Measurements from ENCODE around the gene FUT2.

Gene FUT2

DNA sequence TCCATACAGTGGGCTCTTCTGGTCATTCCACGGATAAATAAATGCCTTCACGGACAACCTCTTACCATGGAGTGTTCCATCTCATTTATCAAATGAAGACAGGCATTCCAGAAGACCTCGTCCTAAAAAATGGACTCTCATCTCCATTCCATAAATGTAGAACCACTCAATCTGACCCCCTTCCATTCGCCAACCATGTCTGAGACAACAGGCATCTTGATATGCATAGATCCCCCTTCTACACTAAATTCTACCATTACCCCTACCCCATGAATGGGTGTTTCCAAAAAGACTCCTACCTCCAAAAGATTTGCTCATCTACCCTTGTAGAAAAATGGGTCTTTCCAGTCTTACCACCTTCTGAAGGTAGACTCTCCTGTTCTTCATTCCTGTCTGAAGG lies 35.7 kb downstream of the FUT2 start:
- DNase-seq = no peak

DNA sequence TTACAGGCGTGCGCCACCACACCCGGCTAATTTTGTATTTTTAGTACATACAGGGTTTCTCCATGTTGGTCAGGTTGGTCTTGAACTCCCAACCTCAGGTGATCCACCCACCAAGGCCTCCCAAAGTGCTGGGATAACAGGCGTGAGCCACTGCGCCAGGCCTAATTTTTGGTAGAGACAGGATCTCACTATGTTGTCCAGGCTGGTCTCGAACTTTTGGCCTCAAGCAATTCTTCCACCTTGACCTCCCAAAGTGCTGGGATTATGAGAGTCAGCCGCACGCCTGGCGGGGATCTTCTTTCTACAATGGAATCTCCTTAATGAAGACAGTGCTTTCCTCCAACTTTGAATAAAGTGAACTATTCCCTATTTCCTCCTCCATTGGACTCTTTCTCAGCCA lies 38.9 kb downstream of the FUT2 start:
- no peak for DNase-seq

DNA sequence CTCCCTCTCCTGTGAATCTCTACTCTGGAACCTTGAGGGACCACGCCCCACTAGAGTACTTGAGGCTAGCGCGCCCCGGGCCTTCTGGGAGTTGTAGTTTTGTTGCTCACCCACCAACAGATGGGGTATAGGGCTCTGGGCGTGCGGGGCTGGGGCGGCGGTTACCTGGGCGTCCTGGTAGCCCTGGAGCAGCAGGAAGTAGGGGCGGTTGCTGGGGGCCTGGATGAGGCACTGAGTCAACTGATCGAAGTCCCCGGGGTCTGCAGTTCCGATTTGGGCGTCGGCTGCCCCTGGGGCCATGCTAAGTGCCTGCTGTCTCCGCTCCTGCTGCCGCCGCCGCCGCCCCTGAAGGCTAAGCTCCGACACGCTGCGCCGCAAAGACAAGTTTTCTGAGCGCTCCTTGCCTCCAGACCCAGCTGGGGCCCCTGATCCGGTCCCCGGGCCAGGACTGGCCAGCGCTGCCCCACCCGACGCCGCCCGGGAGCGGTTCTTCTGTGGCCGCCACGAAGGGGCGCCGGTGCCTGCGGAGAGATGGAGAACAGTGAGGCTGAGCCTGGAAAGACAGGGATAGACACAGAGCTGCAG lies 39.4 kb downstream of the FUT2 start:
- DNase-seq = peak; percentile 41

DNA sequence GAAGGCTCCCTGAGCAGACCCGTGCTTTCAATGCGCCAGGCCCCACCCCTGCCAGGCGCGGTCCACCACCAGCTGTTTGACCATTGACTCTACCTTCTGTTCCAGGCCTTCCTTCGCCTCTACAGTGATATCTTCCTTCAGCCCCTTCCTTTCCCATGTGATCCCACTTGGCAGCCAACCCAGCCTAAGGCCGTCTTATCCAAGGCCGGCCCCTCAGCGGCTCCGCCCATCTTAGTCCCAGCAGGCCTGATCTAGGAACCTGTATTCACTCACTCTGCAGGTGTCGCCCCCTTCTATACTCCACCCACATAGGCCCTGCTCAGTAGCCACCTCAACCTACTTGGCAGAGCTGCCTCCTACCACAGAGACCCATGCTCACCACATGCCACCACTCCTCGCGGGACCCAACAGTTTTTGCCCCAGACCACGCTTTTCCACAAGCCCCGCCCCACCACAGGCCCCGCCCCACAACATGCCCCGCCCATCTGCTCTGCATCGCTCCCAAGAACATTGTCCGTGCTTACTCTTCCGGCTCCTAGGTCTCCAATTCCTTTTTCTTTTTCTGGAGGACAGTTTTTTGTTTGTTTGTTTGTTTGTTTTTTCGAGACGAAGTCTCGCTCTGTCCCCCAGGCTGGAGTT lies 41.7 kb downstream of the FUT2 start:
- DNase-seq = no peak

DNA sequence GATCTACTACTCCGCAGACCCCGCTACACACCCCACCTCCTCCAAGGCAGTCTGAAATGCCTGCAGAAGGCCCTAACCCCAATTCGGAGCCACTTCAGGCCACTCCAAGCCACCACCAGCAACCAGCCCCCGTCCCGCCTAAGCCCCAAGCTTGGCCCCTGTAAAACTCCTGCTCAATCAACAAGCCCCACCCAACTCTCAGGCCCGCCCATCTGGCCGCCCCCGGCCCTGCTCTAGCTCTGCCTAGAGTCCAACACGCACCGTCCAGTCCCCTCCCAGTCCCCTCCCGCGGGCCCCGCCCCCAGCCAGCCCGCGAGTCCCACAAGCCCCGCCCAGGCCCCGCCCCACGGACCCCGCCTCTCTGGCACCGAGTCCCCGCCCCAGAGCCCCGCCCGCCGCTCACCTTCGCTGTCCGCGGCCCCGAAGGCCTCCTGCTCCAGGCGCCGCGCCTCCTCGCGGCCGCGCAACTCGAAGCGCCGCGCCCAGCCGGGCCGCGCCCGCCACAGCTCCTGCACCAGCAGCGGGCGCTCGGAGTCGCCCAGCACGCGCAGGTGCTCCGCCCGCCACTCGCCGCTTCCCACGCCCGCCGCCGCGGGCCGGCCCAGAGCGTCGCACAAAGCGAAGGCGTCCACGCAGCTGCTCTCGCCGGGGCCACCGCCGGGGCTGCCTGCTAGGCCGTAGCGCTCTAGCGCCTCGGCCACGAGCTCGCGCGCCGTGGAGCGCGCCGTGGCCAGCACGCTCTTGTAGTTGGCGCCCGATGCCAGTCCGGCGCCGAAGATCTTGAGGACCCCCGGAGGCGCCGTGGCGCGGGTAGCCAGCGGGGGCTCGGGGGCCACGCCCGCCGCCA lies 43.0 kb downstream of the FUT2 start:
- DNase-seq = peak; percentile 87

DNA sequence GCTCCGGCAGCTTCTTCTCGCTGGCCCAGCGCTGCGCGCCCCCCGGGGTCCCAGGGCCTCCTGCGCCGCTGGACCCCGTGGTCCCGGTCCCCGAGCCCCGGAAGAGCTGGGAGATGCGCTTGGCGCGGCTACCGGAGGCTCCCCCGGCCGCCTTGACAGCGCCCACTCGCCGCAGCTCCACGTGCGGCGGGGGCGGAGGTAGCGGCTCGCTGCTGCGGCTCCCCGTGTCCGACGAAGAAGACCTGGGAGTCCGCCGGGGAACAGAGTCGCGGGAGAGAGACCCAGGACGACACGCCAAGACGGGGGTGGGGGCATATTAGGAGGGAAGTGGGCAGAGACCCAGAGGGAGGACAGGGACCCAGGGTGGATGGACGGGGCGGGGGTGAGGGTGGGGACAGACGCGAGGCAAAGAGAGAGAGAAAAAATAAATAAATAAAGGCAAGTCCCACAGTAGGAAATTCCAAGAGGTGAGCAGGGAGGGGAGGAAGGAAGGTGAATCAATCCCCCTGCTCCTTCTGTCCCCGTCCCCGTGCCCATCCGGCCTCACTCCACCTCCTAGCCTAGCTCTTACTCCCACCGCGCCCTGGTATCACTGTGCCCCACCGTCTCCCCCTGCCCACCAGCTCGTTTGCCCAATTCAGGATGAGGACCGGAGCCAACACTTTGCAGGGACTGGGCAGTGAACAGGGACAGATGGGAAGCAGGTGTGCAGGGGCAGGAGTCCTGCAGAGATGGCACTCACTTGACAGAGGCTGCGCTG lies 43.8 kb downstream of the FUT2 start:
- DNase-seq = no peak

DNA sequence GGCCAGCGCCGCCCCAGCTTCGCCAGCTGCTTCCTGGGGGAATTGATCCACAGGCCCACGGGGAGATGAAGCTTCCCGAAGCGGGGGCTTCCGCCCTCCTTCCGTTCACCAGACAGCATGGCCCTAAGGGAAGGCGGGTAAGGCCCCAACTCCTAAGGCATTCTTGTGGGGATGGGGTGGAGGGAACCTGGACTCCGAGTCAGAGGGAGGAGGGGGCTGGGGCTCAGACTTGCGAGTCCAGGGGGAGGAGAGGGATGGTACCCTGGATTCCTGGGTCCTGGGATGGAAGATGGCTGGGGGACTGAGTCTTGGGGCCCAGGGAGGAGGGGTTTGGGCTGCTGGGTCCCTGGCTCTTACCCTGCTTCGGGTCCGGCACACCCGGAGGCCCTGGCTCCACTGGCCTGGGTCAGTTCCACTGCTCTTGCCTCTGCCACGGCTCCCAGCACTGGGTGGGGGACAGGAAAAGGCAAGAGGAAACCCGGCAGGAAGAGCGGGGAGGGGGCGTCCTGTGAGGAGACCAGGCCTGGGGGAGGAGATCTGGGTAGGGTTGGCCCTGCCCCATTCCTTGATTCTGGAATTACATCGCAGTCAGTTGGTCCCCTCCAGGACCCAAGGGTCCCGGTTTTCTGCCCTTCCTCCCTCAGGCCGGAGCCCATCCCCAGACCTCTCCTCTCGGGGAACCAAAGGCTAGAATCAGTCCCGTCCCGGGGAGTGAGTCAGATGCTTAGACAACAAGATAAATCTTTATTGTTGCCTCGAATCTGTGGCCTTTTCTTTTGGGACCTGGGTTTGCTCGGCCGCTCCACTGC lies 44.6 kb downstream of the FUT2 start, which contains the start of gene RASIP1:
Gene RASIP1 (minus strand): TSS at position 447 of the 809 bp plus-strand sequence. CDS start 328 bp downstream, at position 119.
- DNase-seq = no peak

DNA sequence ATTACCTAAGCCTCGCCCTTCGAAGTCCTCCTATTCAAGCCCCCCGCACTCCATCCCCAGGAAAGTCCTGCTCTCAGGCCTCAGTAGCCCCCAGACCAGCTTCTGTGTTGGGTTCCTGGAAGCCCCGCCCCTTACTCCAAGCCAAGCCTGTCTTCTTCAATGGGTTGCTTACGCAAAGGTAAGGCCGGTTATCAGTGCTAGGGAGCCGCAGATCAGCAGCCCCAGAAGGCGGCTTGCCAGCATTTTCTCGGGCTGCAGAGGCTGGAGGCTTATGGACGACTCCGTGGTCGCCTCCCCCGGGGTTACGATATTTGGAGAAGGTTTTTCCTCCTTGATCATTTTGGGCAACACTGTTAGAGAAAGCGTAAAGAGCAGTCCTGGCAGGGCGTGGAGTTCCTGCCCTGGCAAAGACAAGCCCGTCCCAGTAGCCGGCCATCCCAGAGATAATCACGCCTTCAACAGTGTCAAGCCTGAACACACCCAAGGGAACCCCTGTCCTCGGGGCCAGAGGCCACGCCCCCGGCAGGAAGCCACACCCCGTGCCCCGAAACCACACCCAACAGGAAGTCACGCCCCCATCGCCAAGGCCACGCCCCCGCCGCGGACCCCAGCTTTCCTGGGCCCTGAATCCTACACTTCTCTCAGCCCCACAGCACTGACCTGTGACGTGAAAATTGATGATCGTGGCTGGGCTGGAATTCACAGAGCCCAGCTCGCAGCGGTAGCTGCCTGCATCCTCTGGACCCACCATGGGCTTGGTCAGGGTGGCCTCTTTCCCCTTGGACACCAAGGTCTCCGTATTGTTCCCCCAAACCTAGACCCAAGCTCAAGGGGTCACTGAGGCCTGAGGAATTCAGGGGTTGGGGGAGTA lies 45.6 kb downstream of the FUT2 start:
- no peak for DNase-seq

DNA sequence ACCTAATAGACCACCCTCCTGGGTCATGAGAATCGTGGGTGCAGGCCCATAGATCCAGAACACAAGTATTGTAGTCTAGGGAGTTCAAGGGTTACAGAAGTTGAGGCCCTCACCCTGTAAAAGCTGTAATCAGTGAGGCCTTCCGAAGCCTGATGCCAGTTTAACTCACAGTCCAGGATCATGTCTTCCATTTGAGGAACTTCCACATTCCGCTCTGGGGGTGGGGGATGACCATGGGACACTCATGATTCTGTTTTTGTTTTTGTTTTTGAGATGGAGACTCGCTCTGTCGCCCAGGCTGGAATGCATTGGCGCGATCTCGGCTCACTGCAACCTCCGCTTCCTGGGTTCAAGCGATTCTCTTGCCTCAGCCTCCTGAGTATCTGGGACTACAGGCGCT lies 46.3 kb downstream of the FUT2 start:
- no peak for DNase-seq

DNA sequence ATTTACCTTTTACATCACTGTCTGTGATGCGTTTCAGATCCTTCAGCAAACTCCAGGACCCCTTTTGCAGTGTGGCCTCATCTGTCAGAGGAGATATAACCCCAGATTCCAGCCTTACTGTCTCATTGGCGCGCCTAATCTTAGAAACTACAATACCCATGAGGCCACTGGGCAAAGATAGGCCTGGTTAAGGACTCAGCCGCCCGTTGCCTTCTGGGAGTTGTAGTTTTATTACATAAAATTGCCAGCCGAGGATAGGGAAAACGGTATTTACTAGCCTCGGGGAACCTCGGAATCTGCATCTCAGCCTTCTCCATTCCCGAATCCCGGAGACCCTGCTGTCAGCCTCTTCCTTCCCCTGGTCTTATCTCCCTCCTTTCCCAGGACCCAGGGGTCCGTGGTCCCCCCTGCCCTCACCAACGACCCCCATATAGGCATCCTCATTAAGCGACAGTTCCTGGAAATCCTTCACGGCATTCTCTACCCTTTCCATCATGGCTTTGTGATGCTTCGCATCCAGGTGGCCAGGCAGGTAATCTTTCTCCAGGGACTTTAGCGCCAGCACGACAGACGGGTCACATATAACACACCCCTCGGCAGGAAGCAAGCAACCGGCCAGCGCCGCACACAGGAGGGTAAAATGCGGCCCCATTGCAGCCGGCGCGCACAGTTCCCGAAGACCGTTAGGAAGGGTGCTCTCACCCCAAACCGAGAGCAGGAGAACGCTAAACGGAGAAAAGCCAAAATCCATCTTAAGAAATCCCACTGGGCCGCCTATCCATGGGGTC lies 49.6 kb downstream of the FUT2 start:
- DNase-seq = peak; percentile 28

DNA sequence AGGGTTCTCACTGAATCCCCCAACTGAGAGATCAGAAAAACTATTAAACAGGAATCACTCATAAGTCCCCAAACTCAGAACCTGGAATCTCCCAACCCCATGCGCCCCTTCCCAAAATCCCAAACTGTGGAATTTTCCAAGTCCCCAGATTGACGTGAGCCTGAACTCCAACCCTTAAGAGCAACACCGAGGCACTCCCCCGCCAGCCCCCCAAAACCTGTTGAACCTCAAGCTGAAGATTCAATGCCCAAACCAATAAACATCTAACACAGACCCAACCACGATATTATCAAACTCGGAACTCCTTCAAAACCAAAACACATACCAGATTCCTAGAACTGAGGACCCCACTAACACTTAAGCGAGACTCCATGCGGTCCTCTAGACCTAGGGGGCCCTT lies 50.3 kb downstream of the FUT2 start:
- no peak for DNase-seq

DNA sequence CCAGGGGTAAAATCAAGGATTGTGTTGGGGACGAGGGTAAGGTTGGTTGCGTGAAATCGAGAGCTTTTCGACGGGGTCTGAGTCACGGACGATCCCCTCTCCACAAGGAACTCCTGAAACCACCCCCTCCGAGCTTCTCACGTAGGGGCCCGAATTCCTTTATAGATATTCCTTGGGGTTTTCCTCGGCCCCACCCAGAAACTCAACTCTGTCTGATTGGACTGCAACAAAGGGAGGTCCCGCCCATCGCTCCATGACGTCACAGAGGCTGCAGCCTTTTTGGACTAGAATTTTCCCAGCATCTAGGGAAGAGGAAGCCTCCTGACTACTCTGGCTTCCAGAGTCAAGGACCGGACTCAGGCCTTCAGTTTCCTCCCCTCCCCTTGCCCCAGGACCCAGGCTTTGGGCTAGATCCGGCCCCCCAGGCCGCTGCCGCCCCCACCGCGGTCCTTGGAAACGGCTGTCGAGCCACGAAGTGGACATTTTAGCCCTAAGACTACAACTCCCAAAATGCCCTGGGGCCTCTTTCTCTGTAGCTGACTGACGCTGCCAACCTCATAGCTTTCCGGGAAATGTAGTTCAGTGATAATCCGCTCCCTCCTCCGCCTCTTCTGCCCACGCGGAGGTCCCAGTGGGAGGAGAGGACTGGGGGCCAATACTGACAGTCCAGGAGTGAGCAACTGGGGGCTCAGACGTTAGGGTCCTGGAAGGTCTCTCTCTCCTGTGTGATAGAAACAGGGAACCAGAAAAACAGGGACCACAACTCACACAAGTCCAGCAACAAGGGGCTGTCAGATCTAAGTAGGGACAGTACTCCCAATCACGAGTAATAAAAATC lies 51.2 kb downstream of the FUT2 start, which contains the start of gene IZUMO1:
Gene IZUMO1 (minus strand): TSS at position 172 of the 838 bp plus-strand sequence. CDS start 1,050 bp downstream, outside the sequence.
- DNase-seq = no peak

DNA sequence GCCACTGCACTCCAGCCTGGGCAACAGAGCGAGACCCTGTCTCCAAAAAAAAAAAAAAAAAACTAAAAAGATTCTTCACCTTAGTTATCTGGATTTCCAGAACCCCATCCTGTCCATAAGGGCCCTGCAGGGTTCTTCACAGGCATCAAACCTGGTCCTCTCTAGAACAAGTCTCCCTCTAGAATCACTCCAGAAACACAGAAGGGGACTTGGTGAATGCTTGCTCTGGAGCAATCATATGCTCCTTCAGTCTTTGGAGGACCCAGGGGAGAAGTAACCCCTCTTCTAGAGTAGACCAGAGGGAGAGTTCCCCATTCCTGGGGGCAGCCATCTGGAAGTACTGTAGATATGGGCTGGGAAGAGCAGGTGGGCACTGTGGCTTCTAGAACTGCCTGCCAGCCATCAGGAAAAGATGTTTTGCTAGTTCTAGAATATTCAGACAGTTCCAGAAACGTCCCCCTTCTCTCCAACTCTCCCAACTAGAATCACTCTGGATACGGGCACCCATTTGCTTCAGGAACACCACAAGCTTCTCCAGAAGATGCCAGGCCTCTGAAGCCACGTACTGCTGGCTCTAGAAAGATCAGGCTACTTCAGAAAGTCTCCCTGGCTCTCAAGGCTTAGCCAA lies 53.9 kb downstream of the FUT2 start:
- no peak for DNase-seq

DNA sequence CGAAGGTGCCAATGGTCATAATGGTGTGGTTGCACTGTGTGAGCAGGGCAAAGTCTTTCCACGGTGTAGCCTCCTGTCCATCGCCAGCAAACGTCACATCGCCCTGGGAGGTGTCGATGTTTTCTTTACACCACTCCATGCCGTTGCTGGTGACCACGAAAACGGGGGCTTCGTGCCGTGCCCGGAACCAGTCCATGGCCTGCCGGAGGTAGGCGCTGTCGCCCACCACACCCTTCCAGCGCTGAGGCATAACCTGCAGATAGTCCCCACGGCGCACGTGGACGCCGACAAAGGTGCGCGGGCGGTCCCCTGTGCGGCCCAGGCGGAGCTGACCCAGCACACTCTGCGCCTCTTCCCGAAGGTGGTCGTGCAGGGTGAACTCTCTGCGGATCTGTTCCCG lies 54.6 kb downstream of the FUT2 start:
- DNase-seq = no peak

DNA sequence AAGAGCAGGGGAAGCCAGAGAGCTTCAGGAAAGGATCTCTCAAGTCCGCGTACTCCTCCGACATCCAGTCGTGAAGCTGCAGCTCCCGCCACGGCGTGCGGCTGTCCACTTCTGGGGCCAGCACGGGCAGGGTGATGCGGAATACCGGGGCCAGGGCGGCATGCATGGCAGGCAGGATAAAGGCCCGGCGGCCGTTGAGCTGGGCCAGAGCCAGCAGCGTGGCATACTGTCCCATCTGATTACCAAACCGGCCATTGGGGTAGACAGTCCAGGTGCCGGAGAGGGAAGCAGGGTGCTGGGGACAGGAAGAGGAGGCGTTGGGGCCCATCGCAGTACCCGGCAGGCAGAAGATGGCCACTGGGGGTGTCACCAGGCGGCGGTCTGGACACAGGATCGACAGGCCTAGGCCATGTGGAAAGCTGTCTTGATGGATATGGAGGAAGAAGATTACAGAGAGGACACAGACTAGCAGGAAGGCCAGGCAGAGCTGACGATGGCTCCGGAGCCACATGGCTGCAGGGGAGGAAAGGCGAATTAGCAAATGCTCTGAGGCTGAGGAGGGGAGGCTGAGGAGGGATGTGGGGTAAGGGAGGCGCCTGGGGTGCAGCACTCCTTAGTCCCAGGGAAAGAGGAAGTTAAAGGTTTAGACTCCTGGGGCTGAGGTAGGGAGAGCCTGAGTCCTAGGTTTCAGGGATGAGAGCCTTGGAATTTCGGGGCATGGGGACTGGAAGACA lies 55.2 kb downstream of the FUT2 start:
- DNase-seq = no peak

DNA sequence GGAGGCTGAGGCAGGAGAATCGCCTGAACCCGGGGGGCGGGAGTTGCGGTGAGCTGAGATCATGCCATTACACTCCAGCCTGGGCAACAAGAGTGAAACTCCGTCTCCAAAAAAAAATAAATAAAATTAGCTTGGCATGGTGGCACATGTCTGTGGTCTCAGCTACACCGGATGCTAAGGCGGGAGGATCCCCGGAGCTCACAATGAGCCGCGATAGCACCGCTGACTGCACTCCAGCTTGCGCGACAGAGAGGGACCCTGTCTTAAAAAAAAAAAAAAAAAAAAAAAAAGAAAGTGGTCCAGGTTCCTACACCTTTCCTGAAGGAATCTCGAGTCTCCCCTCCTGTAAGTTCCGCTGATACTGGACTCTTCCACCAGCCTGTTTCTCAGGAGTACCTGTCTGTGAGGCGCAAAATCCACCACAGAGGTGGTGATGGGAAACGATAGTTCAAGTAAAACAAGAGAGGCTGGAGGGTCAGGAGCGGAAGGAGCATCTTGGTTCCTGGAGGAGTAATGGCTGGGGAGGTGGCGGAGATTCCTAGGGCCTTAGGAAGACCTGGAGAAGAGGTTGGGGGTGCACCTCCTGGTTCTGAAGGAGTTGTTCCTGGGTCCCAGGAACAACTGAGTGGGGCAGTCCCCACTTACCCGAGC lies 56.2 kb downstream of the FUT2 start:
- DNase-seq = no peak

DNA sequence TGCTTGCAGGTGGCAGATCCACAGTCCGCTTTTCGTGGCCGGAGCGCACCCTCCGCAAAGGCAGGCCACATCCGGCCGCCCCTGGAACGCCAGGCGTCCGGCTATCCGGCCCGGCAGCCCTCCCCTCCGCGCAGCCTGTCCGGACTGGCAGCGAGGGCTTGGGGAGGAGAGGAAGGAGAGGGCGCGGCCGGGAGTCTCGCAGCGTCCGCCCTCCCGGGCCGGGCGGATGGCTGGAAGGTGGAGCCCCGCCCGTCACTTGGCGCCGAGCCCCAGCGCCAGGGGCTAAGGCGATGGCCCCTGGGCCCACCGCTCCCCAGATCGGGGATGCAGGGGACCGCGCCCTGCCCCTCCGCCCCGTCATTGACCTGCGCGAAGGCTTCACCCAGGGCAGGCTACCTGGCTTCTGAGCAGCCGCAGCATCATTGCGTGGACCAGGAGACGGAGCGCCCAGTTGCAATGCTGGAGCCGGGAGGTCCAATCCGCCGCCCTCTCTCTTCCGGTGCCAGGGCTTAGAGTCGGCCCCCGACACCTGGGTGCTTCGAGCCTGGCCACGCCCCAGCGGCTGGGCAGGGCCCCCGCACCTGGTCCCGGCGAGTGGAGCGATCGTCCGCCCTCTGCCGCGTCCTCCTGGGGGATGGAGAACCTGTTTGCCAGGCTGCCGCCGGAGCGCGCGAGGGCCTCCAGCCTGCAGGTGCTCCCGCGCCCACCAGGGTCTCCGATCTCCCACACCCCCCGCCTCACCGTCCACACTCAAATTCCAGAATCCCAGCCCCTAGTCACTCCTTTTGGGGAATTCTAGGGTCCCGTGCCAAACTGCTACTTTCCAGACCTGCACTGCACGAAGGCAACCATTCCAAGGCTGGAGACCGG lies 57.0 kb downstream of the FUT2 start, which contains the start of gene FUT1:
Gene FUT1 (minus strand): TSS at position 146 of the 870 bp plus-strand sequence. CDS start 1,360 bp downstream, outside the sequence.
- peak; percentile 53 for DNase-seq

All from NCI-H2227 treated with DMSO at 0.1 percent for 48 hours (cell line).